Stimulated activated CD8-positive, alpha-beta memory T cell treated with anti-CD3 and anti-CD28 coated beads, Interleukin-7, amount 100 ng/mL, for 48 hours (primary cell): Measurements from ENCODE around the gene RECK.
A peak's percentile ranks its signal among the peaks of the same experiment; 100 is the strongest.
"Not testable (repeated sequence)": the region's sequence is repeated elsewhere in the genome, so short reads cannot be mapped to it uniquely, and the experiment has no call there.

Experiments
- DNase-seq, 2 donors: peaks; one replicate each; pipeline ENCODE4 v3.0.0-alpha.2; 2020; ENCODE audit warnings: low read depth in 1 of 2; ENCODE audit errors: extremely low read depth in 1 of 2

Gene RECK

GRCh38 chr9:36152741-36153438 lies 116.2 kb downstream of the RECK start:
- no peak for DNase-seq

DNA sequence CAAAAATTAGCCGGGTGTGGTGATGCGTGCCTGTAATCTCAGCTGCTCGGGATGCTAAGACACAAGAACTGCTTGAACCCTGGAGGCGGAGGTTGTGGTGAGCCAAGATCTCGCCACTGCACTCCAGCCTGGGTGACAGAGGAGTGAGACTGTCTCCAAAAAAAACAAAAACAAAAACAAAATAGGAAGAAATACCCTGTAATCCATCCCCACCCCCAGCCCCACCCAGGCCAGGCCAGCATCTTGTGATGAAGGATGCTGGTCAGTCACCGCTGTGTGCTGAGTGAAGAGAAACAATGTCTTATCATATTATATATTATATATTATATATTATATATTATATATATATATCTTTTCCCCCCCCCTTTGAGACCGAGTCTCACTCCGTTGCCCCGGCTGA lies 117.0 kb downstream of the RECK start:
- DNase-seq, result no peak

DNA sequence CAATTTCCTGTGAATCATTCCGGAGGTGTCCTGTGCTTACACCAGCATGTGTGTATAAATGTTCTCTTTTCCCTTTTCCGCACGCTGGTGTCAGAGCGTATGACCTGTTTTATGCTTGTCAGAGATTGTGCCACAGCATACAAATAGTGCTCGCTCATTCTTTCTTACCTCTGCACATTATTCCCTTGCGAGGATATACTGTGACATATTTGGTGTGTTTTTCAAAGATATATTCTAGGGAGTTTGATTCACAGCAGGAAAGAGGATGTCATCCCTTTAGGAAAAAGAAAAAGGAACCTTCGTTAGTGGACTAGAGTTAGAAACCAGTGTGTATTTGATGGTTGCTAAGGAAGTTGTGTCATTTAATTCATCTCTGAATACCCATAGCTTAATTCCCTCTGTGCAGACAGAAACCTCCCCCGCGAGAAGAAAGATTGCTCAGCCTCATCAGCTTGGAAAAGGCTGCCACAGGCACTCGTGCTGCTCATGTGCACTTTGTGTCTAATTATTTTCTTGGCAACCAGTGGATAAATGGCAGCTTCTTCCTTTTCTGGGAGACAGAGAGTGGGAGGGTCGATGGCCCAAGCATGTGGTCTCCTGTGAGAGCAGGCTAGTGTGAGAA lies 117.7 kb downstream of the RECK start:
- DNase-seq, result no peak

- DNase-seq, result no peak
Observed at GRCh38 chr9:36156116-36156515, 119.4 kb downstream of the RECK start.

- no peak for DNase-seq
Observed at GRCh38 chr9:36158122-36158521, 121.4 kb downstream of the RECK start.

DNA sequence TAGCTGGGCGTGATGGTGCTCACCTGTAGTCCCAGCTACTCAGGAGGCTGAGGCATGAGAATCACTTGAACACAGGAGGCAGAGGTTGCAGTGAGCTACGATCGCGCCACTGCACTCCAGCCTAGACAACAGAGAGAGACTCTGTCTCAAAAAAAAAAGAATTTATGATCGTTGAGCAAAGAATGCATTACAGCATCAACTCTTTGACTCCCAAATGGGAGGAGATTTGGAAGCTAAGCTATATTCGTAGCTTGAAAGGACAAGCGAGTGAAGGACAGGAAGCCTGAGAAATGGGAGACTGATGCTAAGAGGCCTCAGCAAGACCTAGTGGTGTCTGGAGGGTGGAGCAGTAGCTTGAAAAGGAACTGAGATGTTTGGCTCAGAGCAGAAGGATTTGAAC lies 122.2 kb downstream of the RECK start:
- no peak for DNase-seq

GRCh38 chr9:36159509-36159908 lies 122.8 kb downstream of the RECK start:
- not testable (repeated sequence) for DNase-seq

DNA sequence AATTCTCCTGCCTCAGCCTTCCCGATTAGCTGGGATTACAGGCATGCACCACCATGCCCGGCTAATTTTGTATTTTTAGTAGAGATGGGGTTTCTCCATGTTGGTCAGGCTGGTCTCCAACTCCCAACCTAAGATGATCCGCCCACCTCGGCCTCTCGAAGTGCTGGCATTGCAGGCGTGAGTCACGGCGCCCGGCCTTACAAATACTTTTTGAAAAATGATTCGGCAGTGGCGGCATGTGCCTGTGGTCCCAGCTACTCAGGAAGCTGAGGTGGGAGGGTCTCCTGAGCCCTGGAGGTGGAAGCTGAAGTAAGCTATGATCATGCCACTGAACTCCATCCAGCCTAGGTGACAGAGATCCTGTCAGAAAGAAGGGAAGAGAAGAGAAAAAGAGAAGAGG lies 123.4 kb downstream of the RECK start:
- DNase-seq, result not testable (repeated sequence)

DNA sequence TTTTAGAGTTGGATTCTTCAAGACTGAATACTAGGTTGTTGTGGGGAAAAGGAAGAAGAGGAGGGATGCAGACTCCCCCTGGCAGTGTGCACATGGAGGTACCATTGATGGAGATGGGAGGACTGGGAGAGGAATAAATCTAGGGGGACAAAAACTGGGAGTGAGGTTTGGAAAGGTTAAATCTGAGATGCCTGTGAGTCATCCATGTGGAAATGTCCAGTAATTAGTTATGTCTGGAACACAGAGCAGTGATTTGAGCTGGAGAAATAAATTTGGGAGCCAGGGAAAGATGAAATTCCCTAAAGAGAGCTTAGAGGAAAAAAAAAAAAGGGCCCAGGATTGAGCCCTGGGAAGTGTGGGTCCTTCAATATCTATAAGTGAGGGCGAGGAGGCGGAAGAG lies 124.5 kb downstream of the RECK start:
- DNase-seq, result no peak

- no peak for DNase-seq
Observed at GRCh38 chr9:36162211-36162738, 125.6 kb downstream of the RECK start.

- DNase-seq, result no peak
Observed at GRCh38 chr9:36163049-36163785, 126.5 kb downstream of the RECK start.

DNA sequence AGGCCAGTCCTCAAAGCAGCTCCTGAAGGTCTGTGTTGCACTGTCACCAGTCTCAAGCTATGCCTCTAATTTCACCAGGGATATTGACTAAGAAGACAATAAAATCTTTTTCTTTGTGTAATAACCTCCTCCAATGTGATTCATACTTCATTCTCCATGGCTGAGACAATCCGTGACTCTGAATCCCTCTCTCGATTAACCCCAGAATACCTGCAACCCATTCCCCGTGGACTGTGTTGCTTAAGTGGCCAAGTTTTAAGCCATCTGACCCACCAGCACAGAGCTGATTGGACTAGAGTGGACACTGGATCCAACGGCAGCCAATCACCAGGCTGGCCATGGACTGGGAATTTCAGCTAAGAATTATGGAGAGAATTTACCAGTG lies 127.1 kb downstream of the RECK start:
- DNase-seq, result no peak

- DNase-seq, result no peak
Observed at GRCh38 chr9:36164372-36164771, 127.7 kb downstream of the RECK start.

DNA sequence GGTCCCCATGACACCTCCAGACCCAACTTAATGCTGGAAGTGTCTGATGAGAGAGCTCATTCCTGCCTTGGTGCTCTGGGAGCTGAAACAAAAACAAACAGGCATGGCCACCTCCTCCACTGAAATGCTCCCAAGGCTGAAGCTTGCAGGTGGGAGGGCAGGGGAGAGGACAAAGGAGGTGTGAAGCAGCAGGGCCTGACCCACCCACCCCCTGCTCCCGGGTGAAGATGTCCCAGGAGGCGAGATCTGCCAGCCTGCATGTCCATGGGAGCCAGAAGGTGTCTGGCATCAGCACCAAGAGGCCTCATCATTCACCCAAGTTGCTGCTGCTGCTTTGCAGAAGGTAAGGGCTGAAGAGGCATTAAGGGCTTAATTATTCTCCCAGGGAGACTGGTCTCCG lies 128.3 kb downstream of the RECK start:
- DNase-seq, result no peak

DNA sequence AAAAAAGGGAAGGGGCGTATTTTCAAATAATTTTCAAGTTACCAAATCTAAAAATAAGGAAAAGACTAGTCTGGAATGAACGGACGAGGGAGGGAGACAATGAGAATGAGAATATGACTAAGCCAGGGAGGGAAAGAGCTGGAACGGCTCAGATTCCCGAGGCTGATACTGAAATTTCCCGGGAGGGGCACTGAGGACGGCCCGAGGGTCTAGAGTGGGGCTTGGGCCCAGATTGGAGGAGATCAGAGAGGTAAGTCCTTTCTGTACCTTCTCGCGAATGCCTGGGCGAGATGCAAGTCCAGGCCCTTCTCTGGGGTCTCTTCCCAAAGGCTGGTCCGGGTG lies 129.1 kb downstream of the RECK start:
- no peak for DNase-seq

DNA sequence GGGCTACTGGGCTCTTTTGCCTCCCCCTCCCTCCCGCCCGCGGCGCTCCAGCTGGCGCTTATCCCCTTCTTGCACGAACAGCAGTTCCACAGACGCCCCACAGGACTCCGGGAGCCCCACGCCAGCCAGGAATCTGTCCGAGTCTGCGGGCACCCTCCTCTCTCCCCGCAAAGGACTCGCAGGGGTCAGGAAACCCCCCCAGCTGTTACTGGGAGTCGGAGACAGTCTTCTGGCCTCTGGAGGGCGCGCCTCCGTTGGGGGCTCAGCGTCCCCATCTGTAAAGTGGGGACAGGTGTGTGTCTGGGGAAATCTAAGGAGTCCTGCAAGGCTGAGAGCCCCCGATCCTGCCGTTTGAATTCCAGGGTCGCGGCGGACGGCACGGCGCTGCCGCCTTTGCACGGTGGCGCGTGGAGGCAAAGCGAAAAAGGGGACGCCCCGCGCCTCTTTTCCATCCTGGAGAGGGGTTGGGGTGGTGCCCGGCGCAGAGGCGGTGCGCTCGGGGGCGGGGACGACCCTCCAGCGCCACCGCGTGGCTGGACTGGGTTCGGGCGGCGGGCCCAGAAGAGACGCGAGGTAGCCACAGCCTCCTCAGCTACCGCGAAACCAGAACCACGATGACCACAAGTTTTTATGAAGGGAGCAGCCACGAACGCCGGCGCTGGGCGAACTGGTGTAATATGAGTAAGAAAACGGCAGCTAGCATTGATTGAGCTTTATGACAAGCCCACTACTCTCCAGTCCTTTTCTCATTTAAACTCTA lies 129.6 kb downstream of the RECK start:
- peak; percentile 66 for DNase-seq

DNA sequence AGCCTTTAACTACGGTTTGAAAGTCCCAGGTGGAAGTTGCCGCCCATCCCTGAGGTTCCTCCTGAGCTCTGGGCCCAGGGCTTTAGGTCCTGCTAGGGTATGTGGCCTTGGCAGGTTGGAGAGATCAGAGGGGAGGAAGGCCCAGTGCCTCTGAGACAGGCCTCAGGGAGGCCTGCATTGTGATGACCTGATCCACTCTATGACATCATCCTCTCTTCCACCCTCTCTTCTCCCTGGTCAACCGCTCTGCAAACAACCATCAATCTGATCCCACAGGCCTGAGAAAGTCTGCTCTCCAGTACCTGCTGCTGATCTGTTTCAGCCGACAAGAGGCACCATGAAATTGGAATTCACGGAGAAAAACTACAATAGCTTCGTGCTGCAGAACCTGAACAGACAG lies 132.5 kb downstream of the RECK start, which contains the start of gene CCIN:
TSS of gene CCIN (plus strand) at position 223 of the 400 bp plus-strand sequence. CDS start at position 338, 115 bp downstream.
- DNase-seq, result no peak

DNA sequence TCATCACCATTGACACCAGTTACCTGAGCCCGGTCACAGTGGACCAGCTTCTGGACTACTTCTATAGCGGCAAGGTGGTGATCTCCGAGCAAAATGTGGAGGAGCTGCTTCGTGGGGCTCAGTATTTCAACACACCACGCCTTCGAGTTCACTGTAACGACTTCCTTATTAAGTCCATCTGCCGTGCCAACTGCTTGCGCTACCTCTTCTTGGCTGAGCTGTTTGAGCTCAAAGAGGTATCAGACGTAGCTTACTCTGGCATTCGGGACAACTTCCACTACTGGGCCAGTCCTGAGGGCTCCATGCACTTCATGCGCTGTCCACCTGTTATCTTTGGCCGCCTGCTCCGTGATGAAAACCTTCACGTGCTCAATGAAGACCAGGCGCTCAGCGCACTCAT lies 133.0 kb downstream of the RECK start:
- DNase-seq, result no peak

GRCh38 chr9:36170531-36170930 lies 133.8 kb downstream of the RECK start:
- DNase-seq, result no peak

DNA sequence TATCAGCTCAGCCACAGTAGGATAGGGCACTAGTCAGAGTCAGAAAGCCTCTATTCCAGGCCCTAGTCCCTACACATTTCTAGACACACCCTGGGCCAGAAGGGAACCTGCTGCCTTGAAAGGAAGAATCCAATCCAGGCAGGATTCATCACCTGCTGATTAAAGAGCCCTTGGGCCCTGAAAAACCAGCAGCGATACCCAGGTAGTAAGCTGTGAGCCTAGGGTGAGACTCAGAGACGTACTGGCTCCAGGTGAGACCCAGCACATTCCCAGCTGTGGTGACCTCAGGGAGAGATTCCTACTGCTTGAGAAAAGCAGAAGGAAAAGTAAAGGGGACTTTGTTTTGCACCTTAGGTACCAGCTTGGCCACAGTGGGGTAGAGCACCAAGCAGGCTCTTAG lies 137.1 kb downstream of the RECK start:
- no peak for DNase-seq
